ENCODE data around the gene FSTL4. TPM values are rescaled to one million over a fixed set of nuclear protein-coding genes. Genes with fewer than 3 reads are reported as not detected.
A peak's percentile ranks its signal among the peaks of the same experiment; 100 is the strongest.

The FSTL4 gene
- total RNA-seq, 2 donors from 2014 or later: not detected

DNA sequence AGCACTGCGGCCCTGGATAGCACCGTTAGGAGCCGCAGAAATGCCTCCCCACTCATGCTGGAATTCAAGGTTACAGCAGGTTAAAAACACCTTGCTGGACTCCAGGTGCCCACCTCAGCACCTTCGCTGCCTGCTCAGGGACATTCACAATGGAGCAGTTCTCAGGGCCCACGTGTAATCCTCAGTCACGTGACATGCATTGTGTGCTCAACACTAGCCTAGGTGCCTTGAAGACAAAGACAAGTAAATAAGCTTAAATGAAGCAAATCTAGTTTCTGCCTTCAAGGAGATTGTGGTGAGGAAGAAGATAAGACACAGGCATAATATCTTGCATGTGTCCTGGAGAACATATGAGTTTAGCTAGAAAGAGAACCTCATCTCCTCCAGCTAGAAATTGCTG, 82.1 kb downstream of the FSTL4 start:
- no peaks in the 10 kb centered on the region for H3K4me1 Mint-ChIP-seq (ENCODE audit: low read depth in 2 of 2)
- no peaks in the 10 kb centered on the region for H3K36me3 Mint-ChIP-seq
- H3K27me3 Mint-ChIP-seq: peaks cover 3 to 7% of the 10 kb centered on the region in 2 donors
- no peak overlapping the region for H3K27ac Mint-ChIP-seq
- no peak for ATAC-seq
- no peak for DNase-seq (ENCODE audit: low spot score)
- no peak overlapping the region for H3K4me3 Mint-ChIP-seq
- no peaks in the 10 kb centered on the region for H3K9me3 Mint-ChIP-seq

DNA sequence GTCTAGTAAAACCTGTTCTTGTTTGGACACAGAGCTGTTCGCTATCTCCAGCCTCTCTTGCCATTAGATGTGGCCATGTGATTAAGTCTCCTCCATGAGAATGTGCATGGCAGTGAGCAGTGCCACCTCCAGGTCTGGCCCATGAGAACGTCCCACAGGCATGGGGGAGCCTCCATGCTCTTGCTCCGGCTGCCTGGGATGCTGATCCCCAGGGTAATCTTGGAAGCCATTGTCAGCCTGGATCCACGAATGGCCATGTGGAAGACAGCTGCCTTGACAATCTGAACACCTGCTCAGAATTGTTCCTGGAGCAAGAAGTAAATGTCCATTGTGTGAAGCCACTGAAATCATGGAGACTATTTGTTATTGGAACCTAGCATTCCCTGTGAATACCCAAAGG, 83.5 kb downstream of the FSTL4 start:
- ATAC-seq (no peak), DNase-seq (ENCODE audit: low spot score) (no peak)
- H3K9me3 Mint-ChIP-seq: no peaks in the 10 kb centered on the region
- H3K4me1 Mint-ChIP-seq (ENCODE audit: low read depth in 2 of 2): no peaks in the 10 kb centered on the region
- no peak overlapping the region for H3K4me3 Mint-ChIP-seq
- peaks cover 1 to 5% of the 10 kb centered on the region in 2 donors for H3K27me3 Mint-ChIP-seq
- no peak overlapping the region for H3K27ac Mint-ChIP-seq
- no peaks in the 10 kb centered on the region for H3K36me3 Mint-ChIP-seq

DNA sequence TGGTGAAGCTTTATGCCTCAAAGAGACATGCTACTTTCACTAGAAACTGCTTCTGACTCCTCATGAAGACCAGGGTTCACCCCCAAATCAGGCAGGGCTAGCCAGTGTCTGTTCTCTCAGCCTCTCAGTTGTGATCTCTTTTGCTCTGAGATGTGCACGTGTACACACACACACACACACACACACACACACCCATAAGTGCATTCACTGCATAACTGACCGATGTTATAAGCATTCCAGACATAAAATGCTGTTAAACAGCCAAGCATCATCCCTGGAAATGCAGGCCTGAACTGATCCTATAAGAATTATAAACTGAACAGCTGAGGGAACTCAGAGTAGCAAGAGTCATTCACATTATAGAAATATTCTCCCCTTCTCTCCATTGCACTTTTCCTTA, 85.0 kb downstream of the FSTL4 start:
- DNase-seq (ENCODE audit: low spot score): no peak
- Mint-ChIP-seq H3K4me1 (ENCODE audit: low read depth in 2 of 2) (no peaks in the 10 kb centered on the region), H3K36me3 (no peaks in the 10 kb centered on the region), H3K9me3 (no peaks in the 10 kb centered on the region), H3K27me3 (peaks cover 4 to 7% of the 10 kb centered on the region in 2 donors), H3K4me3 (no peak overlapping the region), H3K27ac (no peak overlapping the region)
- no peak for ATAC-seq

DNA sequence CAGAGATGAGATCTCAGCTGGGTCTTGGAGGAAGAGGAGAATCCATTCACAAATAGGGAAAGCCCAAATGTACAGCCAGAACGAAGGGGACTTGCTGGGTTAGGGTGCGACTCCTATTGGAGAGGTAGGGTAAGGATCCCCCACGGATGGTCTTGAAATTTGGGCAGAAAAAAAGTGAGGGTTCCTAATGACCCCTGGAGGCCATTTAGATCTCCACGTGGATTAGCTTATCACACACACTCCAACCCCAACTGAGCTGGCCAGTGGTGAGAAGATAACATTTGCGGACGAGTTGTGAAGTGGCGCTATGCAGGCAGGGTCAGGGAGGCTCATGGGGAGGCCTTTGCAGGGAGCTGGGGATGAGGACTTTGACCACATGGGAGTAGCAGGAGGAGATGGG, 86.0 kb downstream of the FSTL4 start:
- Mint-ChIP-seq H3K36me3 (no peaks in the 10 kb centered on the region), H3K4me1 (ENCODE audit: low read depth in 2 of 2) (no peaks in the 10 kb centered on the region), H3K4me3 (no peak overlapping the region), H3K27ac (no peak overlapping the region), H3K9me3 (no peaks in the 10 kb centered on the region), H3K27me3 (peaks cover 7 to 12% of the 10 kb centered on the region in 2 donors)
- DNase-seq (ENCODE audit: low spot score) (no peak), ATAC-seq (no peak)

DNA sequence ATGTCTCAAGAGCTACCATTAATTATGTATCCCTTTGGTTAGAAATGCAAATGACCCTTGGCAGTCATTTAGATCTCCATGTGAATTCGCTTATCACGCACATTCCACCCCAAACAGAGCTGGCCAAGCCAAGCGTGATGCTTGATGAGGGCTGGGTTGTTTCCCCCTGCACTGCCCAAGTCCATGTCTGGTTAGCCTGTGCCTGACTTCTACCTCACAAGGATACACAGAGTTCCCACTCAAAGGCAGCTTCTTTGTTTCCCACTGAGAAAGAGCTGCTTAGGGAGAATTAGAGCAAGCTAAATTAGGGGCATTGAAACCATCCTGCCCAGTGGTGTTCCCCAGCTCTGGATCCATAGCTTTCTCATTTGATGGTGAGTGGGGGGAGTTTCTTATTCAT, 87.2 kb downstream of the FSTL4 start:
- no peak for ATAC-seq

DNA sequence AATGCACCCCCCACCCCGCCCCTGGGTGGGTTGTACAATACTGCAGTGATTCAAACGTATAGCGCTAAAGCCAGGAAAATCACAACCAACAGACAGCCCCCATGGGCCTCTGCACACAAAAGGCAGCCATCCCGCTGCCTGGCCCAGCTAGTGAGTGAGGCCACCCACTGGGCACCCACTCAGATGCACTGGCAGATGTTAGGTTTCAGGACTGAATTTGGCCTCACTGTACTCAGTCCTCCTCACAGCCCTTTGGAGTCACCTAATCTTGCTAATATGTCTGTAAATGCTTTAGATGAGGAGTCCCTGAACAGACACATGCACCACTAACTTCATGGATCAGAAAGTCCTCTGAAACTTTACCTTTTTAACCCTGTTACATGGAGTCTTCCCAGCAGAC, 87.7 kb downstream of the FSTL4 start:
- no peaks in the 10 kb centered on the region for H3K4me1 Mint-ChIP-seq (ENCODE audit: low read depth in 2 of 2)
- no peak for ATAC-seq

More for the DNA sequence above, 87.2 kb downstream of the FSTL4 start:
- no peaks in the 10 kb centered on the region for H3K4me1 Mint-ChIP-seq (ENCODE audit: low read depth in 2 of 2)
- H3K9me3 Mint-ChIP-seq: no peaks in the 10 kb centered on the region
- H3K27me3 Mint-ChIP-seq: peaks cover 11 to 14% of the 10 kb centered on the region in 2 donors
- no peak for DNase-seq (ENCODE audit: low spot score)
- no peaks in the 10 kb centered on the region for H3K36me3 Mint-ChIP-seq
- no peak overlapping the region for H3K27ac Mint-ChIP-seq
- no peak overlapping the region for H3K4me3 Mint-ChIP-seq

DNA sequence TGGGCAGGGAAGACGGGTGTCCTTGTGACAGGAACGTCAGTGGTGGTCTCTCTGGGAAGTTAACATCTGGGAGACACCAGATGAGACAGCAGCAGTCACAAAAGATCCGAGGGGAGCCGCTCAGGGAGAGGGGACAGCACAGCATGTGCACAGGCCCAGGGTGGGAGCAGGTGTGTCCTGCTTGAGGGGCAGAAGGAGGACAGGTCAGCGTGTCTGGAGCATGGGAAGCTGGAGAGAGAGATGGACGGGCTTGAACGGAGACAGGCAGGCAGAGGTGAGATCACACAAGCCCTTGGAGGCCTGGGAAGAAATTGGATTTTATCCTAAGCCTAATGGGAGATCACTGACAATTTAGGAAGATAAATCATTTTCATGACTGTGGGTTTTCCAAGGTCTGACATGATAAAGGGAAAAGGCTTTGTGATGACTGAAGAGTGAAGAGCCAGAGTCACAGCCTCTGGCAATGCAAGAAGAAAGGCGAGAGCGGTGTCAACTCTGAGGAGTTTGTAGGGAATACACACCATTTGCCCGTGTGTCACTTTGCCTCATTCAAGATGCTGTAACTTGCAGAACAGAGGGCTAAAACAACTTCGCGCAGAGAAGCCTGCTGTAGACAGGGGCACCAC, 88.3 kb downstream of the FSTL4 start:
- no peak overlapping the region for H3K4me3 Mint-ChIP-seq
- no peak for ATAC-seq
- H3K27ac Mint-ChIP-seq: no peak overlapping the region
- no peaks in the 10 kb centered on the region for H3K4me1 Mint-ChIP-seq (ENCODE audit: low read depth in 2 of 2)
- H3K36me3 Mint-ChIP-seq: no peaks in the 10 kb centered on the region
- DNase-seq (ENCODE audit: low spot score): no peak
- peaks cover 11 to 14% of the 10 kb centered on the region in 2 donors for H3K27me3 Mint-ChIP-seq
- H3K9me3 Mint-ChIP-seq: no peaks in the 10 kb centered on the region

More for the DNA sequence above, 87.7 kb downstream of the FSTL4 start:
- no peak overlapping the region for H3K27ac Mint-ChIP-seq
- no peaks in the 10 kb centered on the region for H3K36me3 Mint-ChIP-seq
- H3K27me3 Mint-ChIP-seq: peaks cover 11 to 14% of the 10 kb centered on the region in 2 donors
- no peaks in the 10 kb centered on the region for H3K9me3 Mint-ChIP-seq
- no peak for DNase-seq (ENCODE audit: low spot score)
- no peak overlapping the region for H3K4me3 Mint-ChIP-seq

DNA sequence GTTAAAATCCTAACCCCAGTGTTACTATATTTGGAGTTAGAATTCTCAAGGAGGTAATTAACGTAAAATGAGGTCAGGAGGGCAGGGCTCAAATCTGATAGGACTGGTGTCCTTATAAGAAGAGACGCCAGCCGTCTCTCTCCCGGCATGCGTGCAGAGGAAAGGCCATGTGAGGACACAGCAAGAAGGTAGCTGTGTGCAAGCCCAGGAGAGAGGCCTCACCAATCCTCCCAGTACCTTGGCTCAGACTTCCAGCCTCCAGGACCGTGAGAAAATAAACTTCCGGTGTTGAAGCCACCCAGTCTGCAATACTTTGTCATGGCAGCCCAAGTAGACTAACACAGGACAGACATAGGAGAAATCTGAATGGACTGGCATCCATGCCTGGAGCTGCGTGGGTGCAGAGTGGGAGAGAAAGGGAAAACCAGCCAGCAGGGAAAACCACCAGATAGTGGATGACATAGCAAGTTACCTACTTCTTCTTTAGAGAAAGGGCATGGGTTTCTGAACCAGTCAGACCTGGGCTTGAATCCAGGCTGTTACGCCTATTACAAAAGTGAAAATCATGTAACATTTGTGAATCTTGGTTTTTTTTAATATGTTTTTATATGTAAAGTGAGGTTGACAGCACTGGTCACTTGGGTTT, 89.2 kb downstream of the FSTL4 start:
- DNase-seq (ENCODE audit: low spot score) (no peak), ATAC-seq (no peak)
- Mint-ChIP-seq H3K27ac (no peak overlapping the region), H3K4me1 (ENCODE audit: low read depth in 2 of 2) (no peaks in the 10 kb centered on the region), H3K4me3 (no peak overlapping the region), H3K9me3 (no peaks in the 10 kb centered on the region), H3K27me3 (peaks cover 11 to 14% of the 10 kb centered on the region in 2 donors), H3K36me3 (no peaks in the 10 kb centered on the region)

DNA sequence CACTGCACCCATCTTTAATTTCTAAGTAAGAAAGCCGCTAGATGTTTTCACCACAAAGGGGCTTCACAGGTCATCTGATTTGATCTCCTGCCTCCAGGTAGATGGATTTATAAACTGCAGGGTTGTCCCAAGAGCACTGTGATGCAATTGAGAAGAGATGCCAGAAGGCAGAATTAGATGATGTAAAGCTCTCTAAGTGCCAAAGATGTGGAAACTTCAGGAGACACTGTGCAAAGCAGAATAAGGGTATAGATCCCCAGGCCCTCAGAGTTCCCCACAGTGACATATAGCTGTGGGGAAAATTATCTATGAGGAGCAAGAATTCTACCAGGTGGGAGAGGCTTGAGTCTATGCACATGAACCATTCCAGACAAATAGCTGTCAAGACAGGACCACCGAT, 90.5 kb downstream of the FSTL4 start:
- Mint-ChIP-seq H3K36me3 (no peaks in the 10 kb centered on the region), H3K9me3 (no peaks in the 10 kb centered on the region), H3K27me3 (peaks cover 11 to 14% of the 10 kb centered on the region in 2 donors), H3K27ac (no peak overlapping the region), H3K4me3 (no peak overlapping the region), H3K4me1 (ENCODE audit: low read depth in 2 of 2) (no peaks in the 10 kb centered on the region)
- no peak for DNase-seq (ENCODE audit: low spot score)
- ATAC-seq: no peak

DNA sequence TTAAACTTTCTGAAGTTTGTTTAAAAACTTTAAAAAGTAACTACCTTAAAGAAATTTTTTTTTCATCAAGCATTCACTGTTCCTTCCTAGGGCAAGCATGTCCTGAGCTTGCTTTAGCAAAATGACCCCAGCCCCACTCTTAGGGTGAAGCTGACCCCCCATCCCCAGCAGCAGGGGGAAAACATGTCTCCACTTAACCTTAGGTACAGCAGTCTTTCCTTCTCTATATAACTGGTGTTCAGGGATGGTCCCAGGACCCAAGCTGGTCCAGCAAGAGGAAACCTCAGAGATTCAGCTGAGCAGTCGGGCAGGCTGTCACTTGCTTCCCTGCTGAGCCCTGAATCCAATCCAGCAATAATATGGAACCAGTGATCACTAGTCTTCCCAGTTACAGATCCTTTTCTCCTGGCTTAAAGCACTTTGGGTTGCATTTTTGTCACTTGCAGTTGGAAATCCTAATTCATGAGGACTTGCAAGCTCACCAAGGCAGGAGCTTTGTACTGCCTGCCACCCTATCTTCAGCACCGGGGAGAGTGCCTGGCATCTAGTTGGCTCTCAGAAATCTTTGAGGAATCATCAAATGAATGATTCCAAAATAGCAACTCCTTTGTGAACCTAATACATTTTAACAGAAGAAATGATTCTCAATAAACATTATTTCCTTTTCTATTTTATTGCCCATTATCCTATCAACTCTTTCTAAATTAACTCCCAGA, 91.2 kb downstream of the FSTL4 start:
- ATAC-seq: no peak
- Mint-ChIP-seq H3K4me1 (ENCODE audit: low read depth in 2 of 2) (no peaks in the 10 kb centered on the region), H3K27me3 (peaks cover 14 to 20% of the 10 kb centered on the region in 2 donors), H3K36me3 (no peaks in the 10 kb centered on the region), H3K4me3 (no peak overlapping the region), H3K27ac (no peak overlapping the region), H3K9me3 (no peaks in the 10 kb centered on the region)
- no peak for DNase-seq (ENCODE audit: low spot score)

DNA sequence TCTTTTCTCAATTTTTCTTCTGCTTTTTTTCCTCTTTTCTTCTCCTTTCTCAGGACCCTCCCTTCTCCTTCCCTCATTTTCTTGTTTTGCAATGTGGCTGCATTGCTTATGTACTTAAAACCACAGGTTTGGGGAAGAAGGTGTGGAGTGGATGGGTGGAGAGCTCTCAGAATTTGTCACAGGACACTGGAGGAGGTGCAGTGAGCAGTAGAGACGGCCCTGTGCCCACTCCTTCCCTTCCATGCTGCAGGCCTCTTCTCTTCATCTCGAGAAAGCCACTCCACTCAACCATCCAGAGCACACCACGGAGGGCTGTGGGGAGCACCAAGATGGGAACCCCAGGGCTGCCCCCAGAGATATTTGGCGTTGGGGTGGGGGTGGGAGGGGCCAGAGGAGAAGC, 92.3 kb downstream of the FSTL4 start:
- Mint-ChIP-seq H3K27me3 (peaks cover 14 to 20% of the 10 kb centered on the region in 2 donors), H3K4me3 (no peak overlapping the region), H3K9me3 (no peaks in the 10 kb centered on the region), H3K4me1 (ENCODE audit: low read depth in 2 of 2) (no peaks in the 10 kb centered on the region), H3K27ac (no peak overlapping the region), H3K36me3 (no peaks in the 10 kb centered on the region)
- no peak for DNase-seq (ENCODE audit: low spot score)
- ATAC-seq: no peak

DNA sequence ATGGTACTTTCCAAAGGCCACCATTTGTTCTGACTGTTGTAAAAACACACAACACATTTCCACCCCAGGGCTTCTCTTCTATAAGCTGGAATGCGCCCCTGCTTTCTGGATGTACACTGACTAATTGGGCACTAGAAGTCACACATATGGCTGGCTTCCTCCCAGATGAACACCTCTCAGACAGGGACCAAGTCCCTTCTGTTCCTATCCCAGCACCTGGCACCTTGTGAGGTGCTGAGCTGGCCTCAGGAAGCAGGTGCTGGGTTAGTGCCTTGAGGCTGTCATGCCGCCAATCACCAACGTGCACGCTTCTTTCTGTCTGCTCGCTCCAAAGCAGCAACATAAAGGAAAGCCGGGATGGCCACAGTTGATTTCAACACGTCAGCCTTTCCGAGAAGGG, 93.2 kb downstream of the FSTL4 start:
- Mint-ChIP-seq H3K27me3 (peaks cover 16 to 23% of the 10 kb centered on the region in 2 donors), H3K27ac (no peak overlapping the region), H3K4me1 (ENCODE audit: low read depth in 2 of 2) (no peaks in the 10 kb centered on the region), H3K4me3 (no peak overlapping the region), H3K36me3 (no peaks in the 10 kb centered on the region), H3K9me3 (no peaks in the 10 kb centered on the region)
- ATAC-seq (peak in 1 of 2 donors; percentile 31), DNase-seq (ENCODE audit: low spot score) (no peak)

DNA sequence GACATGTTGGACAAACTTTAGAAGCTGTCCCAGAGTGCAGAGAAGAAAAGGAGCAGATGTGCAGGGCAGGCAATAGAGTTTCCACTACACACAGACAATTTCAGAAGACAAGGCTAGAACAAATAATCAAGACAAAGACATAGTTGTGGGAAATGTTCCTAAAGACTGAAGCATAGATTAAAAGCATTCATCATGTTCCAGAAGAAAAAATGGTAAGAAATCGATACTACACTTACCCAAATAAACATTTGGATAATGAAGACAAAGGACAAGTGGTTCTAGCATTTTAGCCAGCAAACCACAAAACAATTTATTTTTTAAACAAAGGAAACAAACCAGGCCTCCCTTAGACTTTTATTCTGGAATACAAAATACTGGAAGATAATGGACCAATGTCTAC, 97.9 kb downstream of the FSTL4 start:
- Mint-ChIP-seq H3K4me1 (ENCODE audit: low read depth in 2 of 2) (no peaks in the 10 kb centered on the region), H3K27me3 (peaks cover 15 to 36% of the 10 kb centered on the region in 2 donors), H3K4me3 (no peak overlapping the region), H3K36me3 (no peaks in the 10 kb centered on the region), H3K27ac (no peak overlapping the region), H3K9me3 (no peaks in the 10 kb centered on the region)
- ATAC-seq (no peak), DNase-seq (ENCODE audit: low spot score) (no peak)

DNA sequence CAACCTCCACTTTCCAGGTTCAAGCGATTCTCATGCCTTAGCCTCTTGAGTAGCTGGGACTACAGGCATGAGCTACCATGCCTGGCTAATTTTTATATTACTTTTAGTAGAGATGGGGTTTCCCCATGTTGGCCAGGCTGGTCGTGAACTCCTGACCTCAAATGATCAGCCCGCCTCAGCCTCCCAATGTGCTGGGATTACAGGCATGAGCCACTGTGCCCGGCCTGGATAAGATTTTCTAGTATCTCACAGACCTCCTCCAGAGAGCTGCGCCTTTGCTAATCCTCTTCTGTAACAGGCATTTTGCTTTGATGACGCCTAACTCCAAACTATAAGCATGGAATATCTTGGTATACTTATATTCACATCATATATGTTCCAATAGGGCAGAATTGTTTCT, 99.4 kb downstream of the FSTL4 start:
- DNase-seq (ENCODE audit: low spot score) (no peak), ATAC-seq (no peak)
- Mint-ChIP-seq H3K27ac (no peak overlapping the region), H3K27me3 (peaks cover 15 to 36% of the 10 kb centered on the region in 2 donors), H3K4me3 (no peak overlapping the region), H3K4me1 (ENCODE audit: low read depth in 2 of 2) (no peaks in the 10 kb centered on the region), H3K36me3 (no peaks in the 10 kb centered on the region), H3K9me3 (no peaks in the 10 kb centered on the region)
